Measurements from ENCODE around the gene MIPOL1. TPM values are rescaled to one million over a fixed set of nuclear protein-coding genes. Genes with fewer than 3 reads are reported as not detected.
A peak's percentile ranks its signal among the peaks of the same experiment; 100 is the strongest.
"Not testable (repeated sequence)": the region's sequence is repeated elsewhere in the genome, so short reads cannot be mapped to it uniquely, and the experiment has no call there.

Gene MIPOL1
- total RNA-seq, 1 donor from 2014 or later: 5.1 TPM

- DNase-seq (ENCODE audit: low read depth in 2 of 2): no peak
These were observed 10.4 kb upstream of the MIPOL1 start for GRCh38 chr14:37187294-37187693.

GRCh38 chr14:37187840-37188577 lies 9.7 kb upstream of the MIPOL1 start:
- DNase-seq (ENCODE audit: low read depth in 2 of 2): not testable (repeated sequence)

GRCh38 chr14:37189733-37190132 lies 8.0 kb upstream of the MIPOL1 start:
- not testable (repeated sequence) for DNase-seq (ENCODE audit: low read depth in 2 of 2)

- DNase-seq (ENCODE audit: low read depth in 2 of 2): no peak
These were observed 3.0 kb upstream of the MIPOL1 start for GRCh38 chr14:37194698-37195097.

GRCh38 chr14:37195327-37195726 lies 2.4 kb upstream of the MIPOL1 start:
- DNase-seq (ENCODE audit: low read depth in 2 of 2): peak; percentile 56 to 93

- DNase-seq (ENCODE audit: low read depth in 2 of 2): no peak
These were observed 925 bp upstream of the MIPOL1 start for GRCh38 chr14:37196604-37197420.

- DNase-seq (ENCODE audit: low read depth in 2 of 2): no peak
These were observed 499 bp downstream of the MIPOL1 start for GRCh38 chr14:37198273-37198598.

- DNase-seq (ENCODE audit: low read depth in 2 of 2): no peak
These were observed 1.2 kb downstream of the MIPOL1 start for GRCh38 chr14:37198907-37199306.

- DNase-seq (ENCODE audit: low read depth in 2 of 2): no peak
These were observed 4.0 kb downstream of the MIPOL1 start for GRCh38 chr14:37201724-37202123.

- DNase-seq (ENCODE audit: low read depth in 2 of 2): peak in 1 of 2 donors; percentile 41
These were observed 4.5 kb downstream of the MIPOL1 start for GRCh38 chr14:37202265-37202664.

- DNase-seq (ENCODE audit: low read depth in 2 of 2): no peak
These were observed 5.1 kb downstream of the MIPOL1 start for GRCh38 chr14:37202812-37203211.

- no peak for DNase-seq (ENCODE audit: low read depth in 2 of 2)
These were observed 5.7 kb downstream of the MIPOL1 start for GRCh38 chr14:37203423-37203822.

- DNase-seq (ENCODE audit: low read depth in 2 of 2): not testable (repeated sequence)
These were observed 8.2 kb downstream of the MIPOL1 start for GRCh38 chr14:37205623-37206605.

GRCh38 chr14:37209617-37210016 lies 11.9 kb downstream of the MIPOL1 start:
- DNase-seq (ENCODE audit: low read depth in 2 of 2): not testable (repeated sequence)

- DNase-seq (ENCODE audit: low read depth in 2 of 2): no peak
These were observed 12.7 kb downstream of the MIPOL1 start for GRCh38 chr14:37210448-37210847.

- DNase-seq (ENCODE audit: low read depth in 2 of 2): peak in 1 of 2 donors; percentile 78
These were observed 15.3 kb downstream of the MIPOL1 start for GRCh38 chr14:37213016-37213415.

- DNase-seq (ENCODE audit: low read depth in 2 of 2): no peak
These were observed 17.6 kb downstream of the MIPOL1 start for GRCh38 chr14:37215345-37215744.

- no peak for DNase-seq (ENCODE audit: low read depth in 2 of 2)
These were observed 23.3 kb downstream of the MIPOL1 start for GRCh38 chr14:37221073-37221472.

- DNase-seq (ENCODE audit: low read depth in 2 of 2): no peak
These were observed 26.3 kb downstream of the MIPOL1 start for GRCh38 chr14:37223947-37224474.

- DNase-seq (ENCODE audit: low read depth in 2 of 2): not testable (repeated sequence)
These were observed 27.9 kb downstream of the MIPOL1 start for GRCh38 chr14:37225668-37226067.

- DNase-seq (ENCODE audit: low read depth in 2 of 2): peak; percentile 68 to 76
These were observed 32.9 kb downstream of the MIPOL1 start for GRCh38 chr14:37230551-37231194.

Data from dermis microvascular lymphatic vessel endothelial cell (primary cell).